ENCODE measurements around the gene SH3RF2. TPM values are rescaled to one million over a fixed set of nuclear protein-coding genes. Genes with fewer than 3 reads are reported as not detected.

The SH3RF2 gene
- total and polyA plus RNA-seq, 2 donors (not counting 3 experiments of a cell fraction or from before 2014, with no cell fraction given), result 0.54 to 0.84 TPM

- H3K9me3 ChIP-seq (replicated peaks; ENCODE audit: control insufficient read depth, insufficient read depth, low read length), result no peaks in the 10 kb centered on the region
- dilution Hi-C loops (cut with MboI; ENCODE audit: extremely low pct_ligation_motif_present, low sequenced_read_pairs), result no loop called here
- no peaks in the 10 kb centered on the region for H3K79me2 ChIP-seq (ENCODE audit: control insufficient read depth, insufficient read depth, low read length)
- H3K4me1 ChIP-seq (ENCODE audit: control insufficient read depth, extremely low read depth, insufficient read depth, low read length), result peaks cover 13% of the 10 kb centered on the region
- H2AFZ ChIP-seq (ENCODE audit: low read depth, low read length), result no peak overlapping the region
- H3K4me3 ChIP-seq (replicated peaks in 1 of 3; ENCODE audit: insufficient read depth in 1 of 3, low read depth in 1 of 3, low read length in 3 of 3), result no peak overlapping the region
- intact Hi-C loops (cut with micrococcal nuclease), result no loop called here
- H3K27ac ChIP-seq (ENCODE audit: insufficient read depth, low read depth, low read length), result no peak overlapping the region
- CTCF ChIA-PET, result interaction anchor here (1.1 to 2.6 kb wide), 6 partner anchors 9 to 1777 kb away, joined by 3 to 12 read pairs (median 4); partner anchors contain the start of gene PRELID2
- H3K9ac ChIP-seq (replicated peaks; ENCODE audit: extremely low read depth, insufficient read depth, low read length), result no peak overlapping the region
- H3K9me1 ChIP-seq (replicated peaks; ENCODE audit: control insufficient read depth, extremely low read depth, insufficient read depth, low read length), result no peaks in the 10 kb centered on the region
- H3K27me3 ChIP-seq (ENCODE audit: control insufficient read depth in 2 of 2, insufficient read depth in 2 of 2, low read length in 2 of 2), result peaks cover 0 to 3% of the 10 kb centered on the region in 2 experiments
- TF ChIP-seq MAX (IDR thresholded peaks at IDR 0.05; ENCODE audit: insufficient read depth, insufficient read length) (no peak), POLR2AphosphoS5 (IDR thresholded peaks at IDR 0.05; ENCODE audit: insufficient read depth, low read depth, low read length) (no peak), CTCF (IDR thresholded peaks at IDR 0.05; ENCODE audit: extremely low read depth in 1 of 2, insufficient read depth in 1 of 2, low read depth in 1 of 2, low read length in 2 of 2) (no peak), GATA2 (IDR thresholded peaks at IDR 0.05; ENCODE audit: insufficient read depth, insufficient read length, low read depth, low read length) (no peak)
- FAIRE-seq (no peak), DNase-seq (ENCODE audit: low read depth, low spot score) (no peak)
- H4K20me1 ChIP-seq (replicated peaks; ENCODE audit: control insufficient read depth, extremely low read depth, insufficient read depth, low read length), result no peaks in the 10 kb centered on the region
- POLR2A ChIA-PET, result no interaction called here
- no TSS peak for BruUV-seq (replicated peaks)
- H3K36me3 ChIP-seq (ENCODE audit: control insufficient read depth in 2 of 2, extremely low read depth in 1 of 2, insufficient read depth in 2 of 2, low read length in 2 of 2), result no peaks in the 10 kb centered on the region
- no peak overlapping the region for H3K4me2 ChIP-seq (ENCODE audit: insufficient read depth, low read length)
Observed at GRCh38 chr5:145980718-145981117, 44.3 kb downstream of the SH3RF2 start.
